GM23248 (cell line): Measurements from ENCODE around the gene ZSCAN22. TPM values are rescaled to one million over a fixed set of nuclear protein-coding genes. Genes with fewer than 3 reads are reported as not detected.
A peak's percentile ranks its signal among the peaks of the same experiment; 100 is the strongest.

Source experiments
- DNase-seq: peaks from one replicate; pipeline ENCODE4 v3.0.0-alpha.2; 2015
- H2AFZ ChIP-seq: fragments of 200-600 bp; sonication (generic); 2 replicates; pipeline ENCODE4 v1.6.1; 2016; ENCODE audit warnings: antibody characterized with exemption
- H3F3A ChIP-seq: fragments of 200-600 bp; sonication (generic); 2 replicates; pipeline ENCODE4 v1.6.1; 2016; ENCODE audit warnings: mild to moderate bottlenecking, antibody characterized with exemption, mixed run types; ENCODE audit not compliant: insufficient read depth
- H3K27ac ChIP-seq: fragments of 200-600 bp; sonication (generic); 2 replicates; pipeline ENCODE4 v1.5.1; 2016; ENCODE audit warnings: mild to moderate bottlenecking
- H3K27me3 ChIP-seq: fragments of 200-600 bp; sonication (generic); replicated peaks from 2 replicates; pipeline ENCODE4 v1.6.1; 2016; ENCODE audit warnings: mild to moderate bottlenecking; ENCODE audit not compliant: insufficient read depth
- H3K36me3 ChIP-seq: fragments of 200-600 bp; sonication (generic); 2 replicates; pipeline ENCODE4 v1.6.1; 2016; ENCODE audit warnings: low read depth, mild to moderate bottlenecking
- H3K4me1 ChIP-seq: fragments of 200-600 bp; sonication (generic); 2 replicates; pipeline ENCODE4 v1.6.1; 2016; ENCODE audit warnings: mild to moderate bottlenecking; ENCODE audit not compliant: insufficient read depth
- H3K4me2 ChIP-seq: fragments of 200-600 bp; sonication (generic); one replicate; pipeline ENCODE4 v1.6.1; 2016; ENCODE audit warnings: mild to moderate bottlenecking; ENCODE audit not compliant: unreplicated experiment
- H3K4me3 ChIP-seq: fragments of 200-600 bp; sonication (generic); 2 replicates; pipeline ENCODE4 v1.5.1; 2016; ENCODE audit warnings: mild to moderate bottlenecking
- H3K79me2 ChIP-seq: fragments of 200-600 bp; sonication (generic); 2 replicates; pipeline ENCODE4 v1.6.1; 2016; ENCODE audit warnings: mild to moderate bottlenecking; ENCODE audit not compliant: insufficient read depth
- H3K9ac ChIP-seq: fragments of 200-600 bp; sonication (generic); 2 replicates; pipeline ENCODE4 v1.6.1; 2016; ENCODE audit warnings: mild to moderate bottlenecking
- H3K9me2 ChIP-seq: fragments of 200-600 bp; sonication (generic); 2 replicates; pipeline ENCODE4 v1.6.1; 2016; ENCODE audit warnings: mixed run types, mild to moderate bottlenecking, moderate library complexity; ENCODE audit not compliant: insufficient read depth
- H3K9me3 ChIP-seq: fragments of 200-600 bp; sonication (generic); one replicate; pipeline ENCODE4 v1.6.1; 2017; ENCODE audit warnings: low read depth
- H4K20me1 ChIP-seq: fragments of 200-600 bp; sonication (generic); 2 replicates; pipeline ENCODE4 v1.6.0; 2016; ENCODE audit not compliant: insufficient read depth
- EZH2 ChIP-seq: fragments of 200-600 bp; sonication (generic); IDR thresholded peaks from 2 replicates; pipeline ENCODE4 v1.6.1; 2018; ENCODE audit warnings: antibody characterized with exemption, mild to moderate bottlenecking; ENCODE audit not compliant: insufficient read depth, poor library complexity, severe bottlenecking
- EZH2phosphoT487 ChIP-seq: fragments of 200-600 bp; sonication (generic); IDR thresholded peaks from 2 replicates; pipeline ENCODE4 v1.6.1; 2018; ENCODE audit warnings: antibody characterized with exemption, moderate library complexity, mild to moderate bottlenecking, low read depth; ENCODE audit not compliant: insufficient read depth
- WGBS, 2 experiments: methylation state at CpG; one replicate each; pipeline ENCODE4 v1.1.6; 2015 to 2017; ENCODE audit warnings: low lambda C conversion rate in 2 of 2, low coverage in 1 of 2; ENCODE audit errors: missing lambda C conversion rate in 2 of 2; 5-methylcytosine and 5-hydroxymethylcytosine counted together
- in situ Hi-C: fragments of 300-500 bp; cut with MboI; formaldehyde crosslinking; loops from 2 replicates; pipeline ENCODE4 v1.15.0; 2020
- polyA plus RNA-seq: library from polyadenylated mRNA; unstranded; fragments of >200 nt; fragmentation: Nextera tagmentation; extraction: Ambion mirVana; gene quantifications from 2 replicates; pipeline ENCODE4 v1.2.1, GENCODE V29; 2016
- total RNA-seq: library from RNA; depleted of rRNA; stranded (reverse); fragments of >200 nt; shearing (Covaris generic); gene quantifications from 2 replicates; pipeline ENCODE4 v1.2.3, GENCODE V29; 2014

Gene ZSCAN22
- total and polyA plus RNA-seq, 2 experiments from 2014 or later = 1.5 to 1.8 TPM

GRCh38 chr19:58330458-58330857 is 3.7 kb downstream of the ZSCAN22 start:
- H3K27ac ChIP-seq = peak overlapping the region; percentile 77
- H3K4me1 ChIP-seq = peaks cover 19% of the 10 kb centered on the region
- peak; percentile 90 for DNase-seq
- no peaks in the 10 kb centered on the region for H4K20me1 ChIP-seq
- no peak for TF ChIP-seq EZH2
- TF ChIP-seq EZH2phosphoT487 = no peak
- no peaks in the 10 kb centered on the region for H3K27me3 ChIP-seq
- WGBS, 2 experiments = 54 to 56% methylated on average over 4 of the region's 4 CpGs
- no peak overlapping the region for H3K4me3 ChIP-seq
- 0 out of 2 replicates have a peak overlapping the region, but pooled peaks have one; percentile 40 for H2AFZ ChIP-seq
- H3K9me3 ChIP-seq = no peaks in the 10 kb centered on the region
- H3F3A ChIP-seq = peaks cover 15% of the 10 kb centered on the region
- in situ Hi-C loops = no loop called here
- no peaks in the 10 kb centered on the region for H3K36me3 ChIP-seq
- H3K9me2 ChIP-seq = no peaks in the 10 kb centered on the region
- peak overlapping the region; percentile 51; the same call in 1 of the 2 replicates for H3K9ac ChIP-seq
- H3K4me2 ChIP-seq = no peak overlapping the region
- H3K79me2 ChIP-seq = peaks cover 58% of the 10 kb centered on the region

DNA sequence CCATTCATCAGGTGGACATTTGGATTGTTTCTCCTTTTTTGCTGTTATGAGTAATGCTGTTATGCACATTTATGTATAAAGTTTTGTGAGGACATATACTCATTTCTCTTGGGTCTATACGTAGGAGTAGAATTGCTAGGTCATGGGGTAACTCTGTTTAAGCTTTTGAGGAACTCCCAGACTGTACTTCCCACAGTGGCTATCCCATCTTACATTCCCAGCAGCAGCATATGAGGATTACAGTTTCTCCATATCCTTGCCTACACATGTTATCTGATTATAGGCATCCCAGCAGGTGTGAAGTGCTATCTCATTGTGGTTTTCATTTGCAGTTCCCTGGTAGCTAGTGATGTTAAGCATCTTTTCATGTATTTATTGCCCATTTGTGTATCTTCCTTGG is 5.9 kb downstream of the ZSCAN22 start:
- Histone ChIP-seq H3K36me3 (no peaks in the 10 kb centered on the region), H3K9ac (no peak overlapping the region), H3K9me2 (no peaks in the 10 kb centered on the region), H3K4me2 (no peak overlapping the region), H3K4me1 (peaks cover 15% of the 10 kb centered on the region), H2AFZ (no peak overlapping the region), H3K9me3 (no peaks in the 10 kb centered on the region), H3K27ac (no peak overlapping the region), H3K4me3 (no peak overlapping the region), H3K79me2 (peaks cover 42% of the 10 kb centered on the region), H3F3A (peaks cover 15% of the 10 kb centered on the region), H3K27me3 (no peaks in the 10 kb centered on the region), H4K20me1 (no peaks in the 10 kb centered on the region)
- in situ Hi-C loops = no loop called here
- 67 to 79% methylated on average over 1 of the region's 1 CpG for WGBS, 2 experiments
- no peak for TF ChIP-seq EZH2phosphoT487
- no peak for TF ChIP-seq EZH2
- no peak for DNase-seq

GRCh38 chr19:58334691-58335249 is 8.0 kb downstream of the ZSCAN22 start:
- WGBS, 2 experiments = 92 to 93% methylated on average over 19 of the region's 19 CpGs
- no peak for TF ChIP-seq EZH2phosphoT487
- no peak for TF ChIP-seq EZH2

GRCh38 chr19:58335630-58336029 is 8.8 kb downstream of the ZSCAN22 start:
- Histone ChIP-seq H3K4me3 (no peak overlapping the region), H3K4me2 (no peak overlapping the region), H3K4me1 (0 out of 2 replicates have a peak, but pooled peaks cover 3% of the 10 kb centered on the region), H3K27ac (no peak overlapping the region), H3K79me2 (peaks cover 22% of the 10 kb centered on the region), H2AFZ (no peak overlapping the region), H3K9ac (no peak overlapping the region), H3K27me3 (no peaks in the 10 kb centered on the region), H3K9me3 (no peaks in the 10 kb centered on the region), H3K9me2 (no peaks in the 10 kb centered on the region), H3K36me3 (peaks cover 13% of the 10 kb centered on the region), H3F3A (peaks cover 4% of the 10 kb centered on the region), H4K20me1 (no peaks in the 10 kb centered on the region)
- 73 to 91% methylated on average over 3 of the region's 3 CpGs for WGBS, 2 experiments
- in situ Hi-C loops = no loop called here
- TF ChIP-seq EZH2 = no peak
- no peak for TF ChIP-seq EZH2phosphoT487
- no peak for DNase-seq

More at GRCh38 chr19:58334691-58335249, 8.0 kb downstream of the ZSCAN22 start:
- Histone ChIP-seq H3K9me2 (no peaks in the 10 kb centered on the region), H3K27ac (no peak overlapping the region), H2AFZ (no peak overlapping the region), H3K36me3 (peaks cover 11% of the 10 kb centered on the region), H3K27me3 (no peaks in the 10 kb centered on the region), H3K4me1 (peaks cover 8% of the 10 kb centered on the region), H3K79me2 (peaks cover 22% of the 10 kb centered on the region), H3K9me3 (no peaks in the 10 kb centered on the region), H3K4me3 (no peak overlapping the region), H3F3A (peaks cover 10% of the 10 kb centered on the region), H4K20me1 (no peaks in the 10 kb centered on the region), H3K4me2 (no peak overlapping the region), H3K9ac (no peak overlapping the region)
- DNase-seq = no peak
- in situ Hi-C loops = no loop called here
